NCI-H2029 treated with DMSO at 0.1 percent for 48 hours (cell line): ENCODE data around the gene STAB1.

Source experiments
- DNase-seq: peaks from one replicate; lab custom pipeline; 2025; lab: John Stamatoyannopoulos, UW

STAB1 gene

GRCh38 chr3:52536369-52537164, 41.4 kb downstream of the STAB1 start, which contains the start of gene UQCC5:
Gene UQCC5 (plus strand): TSS chr3:52536605. CDS start chr3:52536756, 151 bp downstream.
- DNase-seq: peak; percentile 44

- no peak for DNase-seq
Observed at GRCh38 chr3:52537165-52537620, 42.1 kb downstream of the STAB1 start.

GRCh38 chr3:52537726-52538421, 42.7 kb downstream of the STAB1 start:
- DNase-seq: no peak

GRCh38 chr3:52539010-52539653, 44.0 kb downstream of the STAB1 start:
- DNase-seq: no peak

GRCh38 chr3:52541050-52541449, 45.9 kb downstream of the STAB1 start:
- no peak for DNase-seq

- DNase-seq: no peak
Observed at GRCh38 chr3:52544937-52545336, 49.8 kb downstream of the STAB1 start.

- DNase-seq: no peak
Observed at GRCh38 chr3:52546111-52546901, 51.2 kb downstream of the STAB1 start.

- no peak for DNase-seq
Observed at GRCh38 chr3:52547143-52547542, 52.0 kb downstream of the STAB1 start.

GRCh38 chr3:52551118-52551517, 56.0 kb downstream of the STAB1 start:
- DNase-seq: no peak

- no peak for DNase-seq
Observed at GRCh38 chr3:52552089-52552488, 57.0 kb downstream of the STAB1 start.

GRCh38 chr3:52554026-52554755, 59.1 kb downstream of the STAB1 start:
- no peak for DNase-seq

GRCh38 chr3:52555056-52555455, 59.9 kb downstream of the STAB1 start:
- no peak for DNase-seq

- DNase-seq: no peak
Observed at GRCh38 chr3:52557011-52557960, 62.1 kb downstream of the STAB1 start.

GRCh38 chr3:52558436-52558835, 63.3 kb downstream of the STAB1 start:
- DNase-seq: no peak

GRCh38 chr3:52561028-52561747, 66.0 kb downstream of the STAB1 start:
- no peak for DNase-seq

- no peak for DNase-seq
Observed at GRCh38 chr3:52563984-52564383, 68.8 kb downstream of the STAB1 start.

GRCh38 chr3:52568069-52568468, 72.9 kb downstream of the STAB1 start:
- DNase-seq: no peak

- DNase-seq: no peak
Observed at GRCh38 chr3:52570076-52570475, 74.9 kb downstream of the STAB1 start.

GRCh38 chr3:52572221-52572620, 77.1 kb downstream of the STAB1 start:
- no peak for DNase-seq
